Measurements from ENCODE around the gene SHC3.

SHC3 gene

GRCh38 chr9:88976890-88977257, 201.7 kb downstream of the SHC3 start:
- DNase-seq, result no peak

DNA sequence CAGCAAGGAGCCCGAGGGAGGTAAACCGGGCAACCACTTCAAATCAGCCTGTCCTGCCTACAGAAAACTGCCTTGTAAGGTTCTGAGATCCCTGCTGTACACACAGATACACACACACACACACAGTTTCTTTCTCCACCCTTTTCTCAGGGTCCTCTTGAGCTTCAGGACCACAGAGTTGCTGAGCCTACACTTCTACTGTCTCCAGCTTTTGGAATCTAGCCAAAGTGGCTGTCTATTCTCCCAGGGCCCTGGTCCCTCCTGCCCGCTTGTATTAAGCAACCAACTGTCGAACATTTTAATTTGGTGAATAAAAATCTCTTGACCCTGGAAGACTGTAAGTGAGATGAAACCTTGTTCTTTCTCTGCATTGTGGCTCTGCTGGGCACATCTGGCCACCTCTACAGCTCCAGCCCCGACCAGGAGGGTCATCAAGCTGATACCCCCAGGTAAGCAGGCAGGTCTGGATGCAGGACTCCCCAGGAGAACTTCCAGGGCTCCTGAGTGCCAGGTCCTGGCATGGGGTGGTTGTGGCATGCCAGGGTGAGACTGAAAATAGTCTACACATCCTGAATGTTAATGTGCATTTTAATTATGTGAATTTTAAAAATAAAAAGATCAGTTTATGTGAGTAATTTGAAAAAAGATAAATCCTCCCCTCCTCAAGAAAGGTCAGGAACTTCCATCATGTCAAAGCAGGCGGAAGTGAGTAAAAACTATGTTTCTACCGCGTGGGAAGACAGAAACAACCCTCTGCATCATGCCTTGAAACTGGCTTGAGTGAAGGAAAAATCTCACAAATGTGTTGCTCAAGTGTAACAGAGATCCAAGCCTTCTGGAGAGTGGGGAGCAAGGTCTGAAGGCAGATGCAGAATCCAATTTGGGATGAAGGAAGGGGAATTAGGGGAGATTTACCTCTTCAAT, 202.4 kb downstream of the SHC3 start:
- DNase-seq, result no peak

DNA sequence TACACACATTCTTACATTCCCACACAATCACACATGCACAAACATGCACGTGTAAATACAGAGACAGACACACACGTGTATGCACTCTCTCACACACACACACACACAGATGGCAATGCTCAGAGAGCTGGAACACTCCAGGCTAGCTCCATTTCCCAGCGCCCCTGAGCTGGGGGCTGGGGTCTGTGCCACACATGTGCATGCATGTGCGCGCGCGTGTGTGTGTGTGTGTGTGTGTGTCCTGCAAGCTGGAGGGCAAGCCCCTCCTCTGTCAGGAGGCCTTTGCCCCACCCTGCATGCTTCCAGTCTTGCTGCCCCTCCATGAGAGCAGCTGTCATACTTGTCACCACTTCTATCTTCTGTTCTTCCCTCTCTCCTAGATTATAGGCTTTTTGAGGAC, 204.0 kb downstream of the SHC3 start:
- DNase-seq, result no peak

- DNase-seq, result no peak
Measured at GRCh38 chr9:88973281-88974045, 205.2 kb downstream of the SHC3 start.

DNA sequence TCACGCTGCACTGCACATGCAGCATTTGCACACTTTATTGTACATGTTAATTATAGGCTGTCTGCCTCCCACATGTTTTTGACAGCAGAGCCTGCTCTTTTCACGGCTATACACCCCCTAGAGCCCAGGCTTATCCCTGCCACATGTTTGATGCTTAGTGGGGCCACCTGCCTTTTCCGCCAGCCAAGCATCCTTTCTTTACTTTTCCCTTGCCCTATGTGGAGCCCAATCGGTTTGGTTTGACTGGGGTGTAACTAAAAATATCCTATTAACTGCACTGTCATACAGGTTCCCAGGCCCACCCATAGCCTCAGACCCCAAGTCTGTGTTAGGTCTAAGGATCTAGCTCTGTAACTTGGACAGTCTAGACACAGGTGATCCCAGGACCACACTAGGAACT, 206.2 kb downstream of the SHC3 start:
- no peak for DNase-seq

GRCh38 chr9:88971131-88971960, 207.3 kb downstream of the SHC3 start:
- DNase-seq, result no peak

GRCh38 chr9:88969646-88970373, 208.8 kb downstream of the SHC3 start:
- no peak for DNase-seq

GRCh38 chr9:88968799-88969198, 209.8 kb downstream of the SHC3 start:
- DNase-seq, result no peak

- no peak for DNase-seq
Measured at GRCh38 chr9:88966894-88967676, 211.5 kb downstream of the SHC3 start.

DNA sequence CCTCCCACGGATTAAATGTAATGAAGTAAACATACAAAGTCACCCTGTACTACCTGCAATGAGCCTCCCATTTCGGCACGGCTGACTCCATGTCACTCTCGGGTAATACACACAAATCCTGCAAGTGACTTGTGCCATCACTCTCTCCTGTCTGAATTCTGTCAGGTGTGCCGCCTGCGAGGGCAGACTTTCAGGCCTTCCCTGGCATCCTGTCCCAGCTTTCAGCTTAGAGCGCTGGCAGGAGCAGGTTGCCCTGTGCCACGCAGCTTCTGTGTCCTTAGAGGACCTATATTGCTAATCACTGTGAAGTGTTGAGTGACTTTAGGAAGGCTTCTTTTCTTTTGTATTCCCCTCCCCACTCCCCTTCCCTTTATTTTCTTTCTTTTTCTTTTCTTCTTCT, 213.1 kb downstream of the SHC3 start:
- DNase-seq, result no peak

DNA sequence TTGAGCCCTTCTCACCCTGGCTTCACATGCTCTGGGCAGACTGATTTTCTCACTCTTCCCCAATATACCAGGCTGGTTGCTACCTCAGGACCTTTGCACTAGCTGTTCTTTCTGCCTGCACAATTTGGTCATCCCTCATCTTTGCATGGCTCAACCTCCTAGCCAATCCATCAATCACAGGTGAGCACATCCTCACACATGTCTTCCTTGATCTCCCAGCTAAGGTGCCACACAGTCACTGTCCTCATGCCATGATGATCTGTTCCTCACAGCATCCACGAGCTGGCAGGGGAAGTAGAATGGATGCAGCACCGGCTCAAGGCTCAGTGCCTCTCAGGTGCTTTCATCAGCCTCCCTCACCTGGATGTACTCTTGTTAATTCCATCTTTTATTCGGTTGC, 218.0 kb downstream of the SHC3 start:
- no peak for DNase-seq

DNA sequence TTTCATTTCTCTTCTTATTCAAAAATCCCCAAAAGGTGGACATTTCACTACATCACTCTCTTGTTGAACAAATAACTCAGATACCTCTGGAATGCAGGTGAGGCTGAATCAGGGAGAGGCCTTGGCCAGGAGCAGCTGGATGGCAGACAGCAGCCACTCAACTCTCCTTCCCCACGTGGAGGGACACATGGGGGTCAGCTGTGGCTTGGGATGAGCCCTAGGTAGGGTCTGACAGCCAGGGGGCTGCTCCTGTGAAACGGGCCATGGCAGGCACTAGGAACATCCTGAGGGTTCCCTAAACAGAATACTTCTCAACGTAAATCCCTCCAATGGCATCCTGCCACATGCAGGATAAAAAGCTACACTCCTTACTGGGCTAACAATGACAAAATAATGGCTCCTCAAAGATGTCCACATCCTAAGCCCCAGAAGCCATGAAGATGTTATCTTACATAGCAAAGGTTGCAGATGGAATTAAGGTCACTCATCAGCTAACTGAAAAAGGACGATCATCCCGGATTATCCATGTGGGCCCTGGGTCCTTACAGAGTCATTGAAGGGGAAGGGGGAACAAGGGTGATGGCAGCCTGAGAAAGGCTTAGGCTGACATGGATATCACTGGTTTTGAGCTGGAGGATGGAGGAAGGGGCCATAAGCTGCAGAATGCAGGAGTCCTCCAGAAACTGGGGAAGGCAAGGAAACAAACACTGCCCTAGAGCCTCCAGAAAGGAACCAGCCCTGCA, 218.7 kb downstream of the SHC3 start:
- DNase-seq, result no peak

DNA sequence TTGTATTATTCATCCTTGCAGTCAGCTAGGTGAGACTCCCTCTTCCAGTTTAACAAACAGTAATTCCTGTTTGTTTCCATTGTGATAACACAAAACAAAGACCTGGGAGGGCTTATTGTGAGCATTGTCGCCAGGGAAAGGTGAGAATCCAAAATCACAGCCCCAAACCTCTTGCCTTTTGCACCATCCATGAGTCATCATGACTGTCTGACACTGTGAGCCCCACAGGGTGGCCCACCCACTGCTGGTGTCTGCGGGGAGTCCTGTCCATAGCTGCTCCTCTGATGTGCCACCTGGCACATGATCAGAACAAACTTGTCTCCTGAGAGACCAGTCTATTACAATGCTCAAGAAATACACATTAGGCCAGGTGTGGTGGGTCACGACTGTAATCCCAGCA, 221.1 kb downstream of the SHC3 start:
- no peak for DNase-seq

All from 8988T (cell line).